CD4-positive, alpha-beta T cell treated with Interleukin-17A for 1 hour (primary cell): Measurements from ENCODE around the gene ADCY10.
"Not testable (repeated sequence)": the region's sequence is repeated elsewhere in the genome, so short reads cannot be mapped to it uniquely, and the experiment has no call there.

ENCODE experiments used
- DNase-seq: peaks from one replicate; pipeline ENCODE4 v3.0.0-alpha.2; 2020

ADCY10 gene

GRCh38 chr1:167913895-167914496, at the start of gene ADCY10:
Gene ADCY10 (minus strand): TSS chr1:167914134. CDS start chr1:167905140, 8,994 bp downstream.
- DNase-seq, result no peak

- DNase-seq, result no peak
These were observed 43.8 kb upstream of the ADCY10 start for GRCh38 chr1:167957710-167958109.

- DNase-seq, result no peak
These were observed 42.0 kb upstream of the ADCY10 start for GRCh38 chr1:167955915-167956314.

- DNase-seq, result no peak
These were observed 36.6 kb upstream of the ADCY10 start for GRCh38 chr1:167950569-167950968.

- DNase-seq, result no peak
These were observed 35.9 kb upstream of the ADCY10 start for GRCh38 chr1:167949785-167950184.

GRCh38 chr1:167947733-167948132, 33.8 kb upstream of the ADCY10 start:
- no peak for DNase-seq

GRCh38 chr1:167943541-167943940, 29.6 kb upstream of the ADCY10 start:
- no peak for DNase-seq

GRCh38 chr1:167940264-167940663, 26.3 kb upstream of the ADCY10 start:
- no peak for DNase-seq

GRCh38 chr1:167938080-167938636, 24.2 kb upstream of the ADCY10 start:
- DNase-seq, result no peak

GRCh38 chr1:167937709-167938010, 23.7 kb upstream of the ADCY10 start:
- no peak for DNase-seq

GRCh38 chr1:167936930-167937708, 23.2 kb upstream of the ADCY10 start, which contains the start of gene MPC2:
Gene MPC2 (minus strand): TSS chr1:167937072. CDS start chr1:167935841, 1,231 bp downstream.
- DNase-seq, result peak; percentile 71

GRCh38 chr1:167936068-167936929, 22.4 kb upstream of the ADCY10 start, which contains the start of gene DCAF6:
Gene DCAF6 (plus strand): TSS chr1:167936683. CDS start chr1:167936912, 229 bp downstream.
- DNase-seq, result peak; percentile 99

- DNase-seq, result peak; percentile 51
These were observed 21.5 kb upstream of the ADCY10 start for GRCh38 chr1:167935216-167936067.

GRCh38 chr1:167934426-167935215, 20.7 kb upstream of the ADCY10 start:
- DNase-seq, result peak; percentile 8

- no peak for DNase-seq
These were observed 19.9 kb upstream of the ADCY10 start for GRCh38 chr1:167933788-167934187.

- no peak for DNase-seq
These were observed 15.8 kb upstream of the ADCY10 start for GRCh38 chr1:167929725-167930124.

GRCh38 chr1:167928919-167929318, 15.0 kb upstream of the ADCY10 start:
- DNase-seq, result not testable (repeated sequence)

- no peak for DNase-seq
These were observed 14.5 kb upstream of the ADCY10 start for GRCh38 chr1:167928457-167928852.

- no peak for DNase-seq
These were observed 13.3 kb upstream of the ADCY10 start for GRCh38 chr1:167927046-167927754.

- no peak for DNase-seq
These were observed 12.6 kb upstream of the ADCY10 start for GRCh38 chr1:167926486-167926997.
